BLaER1 (cell line): ENCODE measurements around the gene AOC1.

Experiments
- H3K27ac ChIP-seq: shearing (Covaris generic); formaldehyde crosslinking; 2 replicates; pipeline ENCODE4 v1.8.1; 2022
- H3K27me3 ChIP-seq: shearing (Covaris generic); formaldehyde crosslinking; 2 replicates; pipeline ENCODE4 v1.8.1; 2022
- H3K36me3 ChIP-seq: shearing (Covaris generic); formaldehyde crosslinking; 2 replicates; pipeline ENCODE4 v1.8.1; 2022
- H3K4me1 ChIP-seq: shearing (Covaris generic); formaldehyde crosslinking; 2 replicates; pipeline ENCODE4 v1.8.1; 2022
- H3K4me2 ChIP-seq: shearing (Covaris generic); formaldehyde crosslinking; 2 replicates; pipeline ENCODE4 v1.8.1; 2022
- H3K4me3 ChIP-seq: shearing (Covaris generic); formaldehyde crosslinking; 2 replicates; pipeline ENCODE4 v1.8.1; 2022
- H3K9ac ChIP-seq: shearing (Covaris generic); formaldehyde crosslinking; 2 replicates; pipeline ENCODE4 v1.8.1; 2022
- H3K9me3 ChIP-seq: shearing (Covaris generic); formaldehyde crosslinking; 2 replicates; pipeline ENCODE4 v1.8.1; 2022
- H4K20me1 ChIP-seq: shearing (Covaris generic); formaldehyde crosslinking; 2 replicates; pipeline ENCODE4 v1.8.1; 2022
- Cebpa-rat ChIP-seq: shearing (Covaris generic); IDR thresholded peaks from 2 replicates; pipeline ENCODE4 v1.8.1; 2022

Gene AOC1

DNA sequence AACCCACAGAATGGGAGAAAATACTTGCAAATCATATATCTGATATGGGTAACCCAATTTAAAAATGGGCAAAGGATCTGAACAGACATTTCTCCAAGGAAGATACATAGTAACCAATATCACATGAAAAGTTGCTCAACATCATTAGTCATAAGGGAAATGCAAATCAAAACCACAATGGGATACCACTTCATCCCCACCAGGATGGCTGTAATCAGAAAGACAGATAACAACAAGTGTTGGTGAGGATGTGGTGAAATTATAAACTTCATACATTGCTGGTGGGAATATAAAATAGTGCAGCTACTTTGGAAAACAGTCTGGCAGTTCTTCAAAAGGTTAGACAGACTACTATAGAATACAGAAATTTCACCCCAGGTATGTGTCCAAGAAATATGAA lies 19.3 kb downstream of the AOC1 start:
- Histone ChIP-seq H3K4me1 (peaks cover 8% of the 10 kb centered on the region), H4K20me1 (no peaks in the 10 kb centered on the region), H3K4me2 (no peak overlapping the region), H3K27ac (no peak overlapping the region), H3K27me3 (no peaks in the 10 kb centered on the region), H3K4me3 (no peak overlapping the region), H3K9me3 (peaks cover 5% of the 10 kb centered on the region), H3K9ac (no peak overlapping the region), H3K36me3 (no peaks in the 10 kb centered on the region)
- no peak for TF ChIP-seq Cebpa-rat

DNA sequence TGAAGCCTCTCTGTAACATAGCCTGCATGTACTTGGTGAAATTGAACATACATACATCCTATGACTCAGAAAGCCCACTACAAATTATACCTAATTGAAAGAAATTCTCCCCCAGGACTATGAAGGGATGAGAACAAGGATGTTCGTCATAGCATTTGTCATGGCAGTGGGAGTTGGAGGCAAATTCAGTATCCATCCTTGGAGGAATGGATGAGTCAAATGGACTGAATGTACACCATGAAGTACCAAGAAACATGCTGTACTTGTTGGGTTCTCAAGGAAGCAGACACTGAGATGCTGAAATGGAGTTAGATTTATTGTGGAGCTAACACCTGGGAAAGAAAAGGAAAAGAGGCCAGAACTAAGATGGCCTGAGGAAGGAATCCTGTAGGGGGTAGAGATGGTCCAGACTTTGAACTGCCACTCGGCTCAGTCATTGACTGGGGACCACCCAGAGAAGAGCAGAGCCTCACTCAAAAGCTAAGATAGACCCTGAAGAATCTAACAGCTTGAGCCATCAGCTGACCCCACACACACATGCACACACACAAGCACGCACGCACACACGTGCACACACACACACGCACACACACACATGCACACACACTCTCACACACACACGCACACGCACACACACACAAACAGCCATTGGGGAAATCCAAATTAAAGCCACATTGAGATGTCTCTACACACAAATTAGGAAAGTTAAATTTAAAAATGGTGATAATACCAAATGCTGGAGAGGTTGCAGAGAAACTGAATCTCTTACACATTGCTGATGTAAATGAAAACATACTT lies 22.3 kb downstream of the AOC1 start:
- no peaks in the 10 kb centered on the region for H4K20me1 ChIP-seq
- H3K9me3 ChIP-seq, result peaks cover 6% of the 10 kb centered on the region
- H3K27ac ChIP-seq, result no peak overlapping the region
- H3K4me2 ChIP-seq, result no peak overlapping the region
- H3K27me3 ChIP-seq, result no peaks in the 10 kb centered on the region
- H3K36me3 ChIP-seq, result no peaks in the 10 kb centered on the region
- no peak for TF ChIP-seq Cebpa-rat
- no peak overlapping the region for H3K9ac ChIP-seq
- peaks cover 8% of the 10 kb centered on the region for H3K4me1 ChIP-seq
- no peak overlapping the region for H3K4me3 ChIP-seq

DNA sequence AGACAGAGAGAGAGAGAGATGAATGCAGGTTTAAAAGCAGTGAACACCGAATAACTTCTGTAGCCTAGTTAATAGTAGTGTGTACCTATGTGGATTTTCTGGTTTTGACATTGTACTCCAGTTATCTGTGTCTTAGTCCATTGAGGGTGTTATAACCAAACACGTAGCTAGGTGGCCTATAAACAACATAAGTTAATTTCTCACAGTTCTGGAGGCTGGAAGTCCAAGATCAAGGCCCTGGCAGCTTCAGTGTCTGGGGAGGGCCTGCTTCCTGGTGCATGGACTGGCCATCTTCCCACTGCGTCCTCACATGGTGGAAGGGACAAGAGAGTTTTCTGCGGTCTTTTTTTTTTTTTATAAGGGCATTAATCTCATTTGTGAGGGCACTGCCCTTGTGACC lies 23.5 kb downstream of the AOC1 start:
- H3K27ac ChIP-seq, result no peak overlapping the region
- H4K20me1 ChIP-seq, result no peaks in the 10 kb centered on the region
- peaks cover 8% of the 10 kb centered on the region for H3K4me1 ChIP-seq
- H3K27me3 ChIP-seq, result no peaks in the 10 kb centered on the region
- H3K4me2 ChIP-seq, result no peak overlapping the region
- H3K4me3 ChIP-seq, result no peak overlapping the region
- TF ChIP-seq Cebpa-rat, result no peak
- H3K9me3 ChIP-seq, result peaks cover 18% of the 10 kb centered on the region
- no peaks in the 10 kb centered on the region for H3K36me3 ChIP-seq
- H3K9ac ChIP-seq, result no peak overlapping the region

DNA sequence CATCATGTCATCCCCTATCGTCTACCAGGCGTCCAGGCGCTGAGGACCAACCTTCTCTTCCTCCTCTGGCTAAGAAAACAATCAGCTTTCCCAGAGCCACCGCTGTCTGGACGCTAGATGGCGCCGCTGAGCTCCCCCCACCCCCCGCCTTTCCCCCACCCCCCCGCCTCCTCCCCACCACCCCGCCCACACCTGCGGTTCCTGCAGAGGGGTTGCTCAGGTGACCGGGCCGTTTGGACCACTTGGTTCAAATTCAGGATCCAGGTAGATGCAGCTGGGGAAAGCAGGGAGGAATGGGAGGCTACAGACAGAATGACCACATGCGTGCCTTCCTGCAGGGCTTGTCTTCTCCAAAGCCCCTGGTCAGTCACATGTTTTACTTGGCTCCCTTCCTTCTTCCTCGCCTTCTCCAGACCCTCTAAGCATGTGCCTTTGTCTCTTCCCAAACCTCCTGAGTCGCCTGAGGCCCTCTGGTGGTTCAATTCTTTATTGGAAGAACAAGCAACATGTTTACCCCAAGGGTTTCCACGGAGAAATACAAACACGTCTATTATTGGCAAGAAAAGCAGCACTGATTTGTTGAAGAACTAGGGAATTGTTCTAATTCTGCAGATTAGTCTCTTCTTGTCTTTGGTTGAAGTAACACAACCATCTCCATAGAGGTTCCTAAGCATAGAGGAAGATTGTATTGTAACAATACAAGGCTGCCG lies 24.7 kb downstream of the AOC1 start:
- no peak overlapping the region for H3K27ac ChIP-seq
- H3K4me2 ChIP-seq, result 0 out of 2 replicates have a peak overlapping the region, but pooled peaks have one; percentile 10
- H3K9ac ChIP-seq, result no peak overlapping the region

DNA sequence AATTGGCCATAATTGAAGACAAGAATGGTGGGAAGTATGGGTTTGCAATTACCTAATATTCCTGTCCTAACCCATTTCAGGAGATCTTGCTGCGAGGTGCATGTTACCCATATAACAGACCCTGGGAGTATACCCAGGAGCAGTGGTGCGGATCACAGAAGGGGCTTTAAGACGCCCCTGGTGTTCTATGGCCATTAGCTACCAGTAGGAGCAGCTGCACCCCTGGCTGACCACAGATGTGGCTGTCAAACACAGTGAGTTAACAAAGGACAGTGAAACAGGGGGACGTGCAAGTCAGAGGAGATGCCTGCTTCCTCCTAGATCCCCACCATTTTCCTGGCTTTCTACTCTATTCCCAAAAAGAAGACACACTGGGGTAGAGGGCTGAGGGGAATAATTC lies 25.2 kb downstream of the AOC1 start:
- Histone ChIP-seq H3K36me3 (no peaks in the 10 kb centered on the region), H3K4me2 (no peak overlapping the region), H3K4me1 (peaks cover 8% of the 10 kb centered on the region), H3K9ac (no peak overlapping the region), H3K4me3 (no peak overlapping the region), H3K27ac (no peak overlapping the region), H3K9me3 (peaks cover 22% of the 10 kb centered on the region), H3K27me3 (no peaks in the 10 kb centered on the region), H4K20me1 (no peaks in the 10 kb centered on the region)
- TF ChIP-seq Cebpa-rat, result no peak

More for the DNA sequence above, 24.7 kb downstream of the AOC1 start:
- peaks cover 22% of the 10 kb centered on the region for H3K9me3 ChIP-seq
- H3K4me1 ChIP-seq, result peaks cover 8% of the 10 kb centered on the region
- TF ChIP-seq Cebpa-rat, result no peak
- H3K36me3 ChIP-seq, result no peaks in the 10 kb centered on the region
- no peak overlapping the region for H3K4me3 ChIP-seq
- H3K27me3 ChIP-seq, result no peaks in the 10 kb centered on the region
- H4K20me1 ChIP-seq, result no peaks in the 10 kb centered on the region

DNA sequence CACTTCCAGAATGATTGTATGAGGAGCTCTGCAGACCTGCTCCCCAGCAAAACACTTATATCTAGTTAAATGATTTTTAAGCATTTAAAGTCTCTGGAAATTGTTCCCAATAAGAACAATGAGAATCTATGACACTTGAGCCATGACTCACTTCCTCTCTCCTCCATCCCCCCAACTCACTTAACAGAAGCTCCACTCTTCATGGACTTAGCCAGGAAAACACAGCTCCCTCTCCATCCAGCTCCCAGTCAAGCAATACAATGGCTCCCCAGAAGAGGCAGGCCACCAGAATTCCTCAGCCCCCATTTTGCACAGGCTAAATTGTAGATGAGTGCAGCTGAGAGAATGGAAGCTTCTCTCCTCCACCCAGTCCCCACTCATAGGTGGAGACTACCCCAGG lies 27.0 kb downstream of the AOC1 start:
- Histone ChIP-seq H3K4me2 (no peak overlapping the region), H4K20me1 (no peaks in the 10 kb centered on the region), H3K4me3 (no peak overlapping the region), H3K4me1 (peaks cover 8% of the 10 kb centered on the region), H3K27ac (no peak overlapping the region), H3K9ac (no peak overlapping the region), H3K36me3 (no peaks in the 10 kb centered on the region), H3K27me3 (no peaks in the 10 kb centered on the region), H3K9me3 (peaks cover 26% of the 10 kb centered on the region)
- TF ChIP-seq Cebpa-rat, result no peak

DNA sequence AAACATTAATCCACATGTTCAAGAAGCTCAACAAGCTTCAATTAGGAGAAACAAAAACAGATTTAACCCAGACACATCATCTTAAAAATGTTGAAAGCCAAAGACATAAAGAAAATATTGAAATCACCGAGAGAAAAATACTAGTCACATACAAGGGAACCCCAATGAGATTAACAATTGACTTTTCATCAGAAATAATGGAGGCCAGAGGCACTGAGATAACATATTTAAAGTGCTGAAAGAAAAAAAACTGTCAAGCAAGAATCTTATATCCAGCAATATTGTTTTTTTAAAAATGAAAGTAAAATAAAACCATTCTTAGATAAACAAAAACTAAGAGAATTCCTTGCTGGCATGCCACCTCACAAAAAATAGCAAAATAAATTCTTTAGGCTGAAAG lies 28.9 kb downstream of the AOC1 start:
- Histone ChIP-seq H3K27me3 (no peaks in the 10 kb centered on the region), H4K20me1 (no peaks in the 10 kb centered on the region), H3K27ac (no peak overlapping the region), H3K9ac (no peak overlapping the region), H3K36me3 (no peaks in the 10 kb centered on the region), H3K4me3 (no peak overlapping the region), H3K9me3 (peaks cover 40% of the 10 kb centered on the region), H3K4me2 (no peak overlapping the region), H3K4me1 (peaks cover 4% of the 10 kb centered on the region)
- TF ChIP-seq Cebpa-rat, result no peak

DNA sequence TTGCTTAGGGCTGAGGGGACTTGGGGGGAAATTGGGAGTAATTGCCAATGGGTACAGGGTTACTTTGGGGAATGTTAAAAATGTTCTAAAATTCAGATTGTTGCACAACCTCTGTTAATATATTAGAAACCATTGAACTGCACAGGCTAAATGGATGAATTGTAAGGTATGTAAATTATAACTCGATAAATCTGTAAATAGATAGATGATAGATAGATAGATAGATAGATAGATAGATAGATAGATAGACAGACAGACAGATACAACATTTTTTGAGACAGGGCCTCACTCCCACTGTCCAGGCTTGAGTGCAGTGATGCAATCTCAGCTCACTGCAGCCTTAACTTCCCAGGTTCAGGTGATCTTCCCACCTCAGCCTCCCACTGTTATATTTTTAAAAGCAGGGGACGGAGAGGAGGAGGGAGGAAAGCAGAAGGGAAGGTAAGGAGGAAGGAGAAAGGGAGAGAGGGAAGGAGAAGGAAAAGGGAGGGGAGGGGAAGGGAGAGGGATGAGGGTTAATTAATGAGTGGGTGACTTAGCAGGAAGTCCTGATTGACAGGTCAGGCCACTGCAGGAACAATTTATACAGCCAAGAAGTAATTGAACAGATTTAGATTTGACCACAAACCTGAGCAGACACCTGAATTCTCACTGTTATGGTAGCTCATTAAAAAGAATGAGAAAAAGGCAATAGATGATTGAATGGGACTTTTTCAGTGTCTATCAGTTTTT lies 38.7 kb downstream of the AOC1 start:
- Histone ChIP-seq H3K36me3 (no peaks in the 10 kb centered on the region), H3K4me2 (no peak overlapping the region), H3K9me3 (peaks cover 32% of the 10 kb centered on the region), H3K4me1 (no peaks in the 10 kb centered on the region), H3K9ac (no peak overlapping the region), H3K4me3 (no peak overlapping the region), H4K20me1 (no peaks in the 10 kb centered on the region), H3K27me3 (no peaks in the 10 kb centered on the region), H3K27ac (no peak overlapping the region)
- TF ChIP-seq Cebpa-rat, result no peak

DNA sequence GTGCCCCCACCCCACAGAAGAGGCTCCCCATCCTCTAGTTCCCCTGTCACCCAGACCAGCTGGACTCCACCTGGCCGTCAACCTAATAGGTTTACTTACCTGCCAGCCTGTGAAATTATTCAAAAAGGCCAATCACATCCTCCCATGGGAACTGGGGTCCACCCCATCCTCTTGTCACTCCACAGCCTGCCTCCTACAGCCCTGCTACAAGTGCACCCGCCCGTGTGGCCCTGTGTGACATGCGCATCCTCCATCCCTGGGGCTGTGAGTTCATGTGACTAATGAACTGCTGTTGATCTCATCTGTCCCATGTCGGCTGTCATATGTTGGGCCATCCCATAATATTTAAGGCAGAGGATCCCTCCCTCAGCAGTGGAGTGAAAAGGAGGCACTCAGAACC lies 39.4 kb downstream of the AOC1 start:
- H3K27me3 ChIP-seq, result no peaks in the 10 kb centered on the region
- H3K4me3 ChIP-seq, result no peak overlapping the region
- no peak overlapping the region for H3K27ac ChIP-seq
- TF ChIP-seq Cebpa-rat, result no peak
- H3K4me1 ChIP-seq, result no peaks in the 10 kb centered on the region
- H3K4me2 ChIP-seq, result no peak overlapping the region
- no peak overlapping the region for H3K9ac ChIP-seq
- no peaks in the 10 kb centered on the region for H3K36me3 ChIP-seq
- peaks cover 30% of the 10 kb centered on the region for H3K9me3 ChIP-seq
- no peaks in the 10 kb centered on the region for H4K20me1 ChIP-seq

DNA sequence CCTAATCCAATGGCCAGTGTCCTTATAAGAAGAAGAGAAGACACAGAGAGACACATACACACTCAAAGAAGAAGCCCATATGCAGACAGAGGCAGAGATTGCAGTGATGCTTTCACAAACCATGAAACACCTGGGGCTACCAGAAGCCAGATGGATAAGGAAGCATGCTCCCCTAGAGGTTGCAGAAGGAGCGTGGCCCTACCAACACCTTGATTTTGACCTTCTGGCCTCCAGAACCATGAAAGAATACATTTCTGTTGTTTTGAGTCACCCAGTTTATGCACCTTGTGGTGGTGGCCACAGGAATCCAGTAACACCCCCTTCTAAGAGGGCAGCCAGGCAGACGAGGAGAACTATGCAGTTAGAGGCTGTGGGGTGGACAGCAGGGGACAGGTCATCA lies 43.5 kb downstream of the AOC1 start:
- Histone ChIP-seq H3K4me2 (no peak overlapping the region), H3K27ac (no peak overlapping the region), H4K20me1 (no peaks in the 10 kb centered on the region), H3K4me3 (no peak overlapping the region), H3K36me3 (no peaks in the 10 kb centered on the region), H3K9ac (no peak overlapping the region), H3K9me3 (peaks cover 27% of the 10 kb centered on the region), H3K27me3 (0 out of 2 replicates have a peak, but pooled peaks cover 3% of the 10 kb centered on the region), H3K4me1 (peaks cover 20% of the 10 kb centered on the region)
- TF ChIP-seq Cebpa-rat, result no peak
